IMR-90 (cell line): ENCODE measurements around the gene KCNIP3. TPM values are rescaled to one million over a fixed set of nuclear protein-coding genes. Genes with fewer than 3 reads are reported as not detected.

Experiments used
- ATAC-seq: fragments of 200-7000 bp; cut with Tn5 transposase; 2 replicates; pipeline ENCODE4 v1.9.1; 2020; ENCODE audit warnings: low read depth, mild to moderate bottlenecking, moderate library complexity
- BruUV-seq: library from RNA; stranded (reverse); fragments of 400-500 nt; replicated peaks from 2 replicates; lab custom pipeline; 2021; lab: Mats Ljungman, UMichigan
- CTCF ChIA-PET: fragments of 300-600 bp; formaldehyde crosslinking; extraction: SDS; loops from one replicate; lab custom pipeline; 2021; ENCODE audit warnings: antibody characterized with exemption; lab: Yijun Ruan, JAX
- POLR2A ChIA-PET: fragments of 300-600 bp; sonication (Branson Sonifier 250); formaldehyde crosslinking; loops from one replicate; lab custom pipeline; 2022; ENCODE audit warnings: antibody characterized with exemption; ENCODE audit not compliant: unreplicated experiment; lab: Charles Lee
- DNase-seq: peaks from one replicate; pipeline ENCODE4 v3.0.0; 2013
- H2AFZ ChIP-seq: replicated peaks from 2 replicates; pipeline ENCODE3; 2013; ENCODE audit warnings: low read length, mild to moderate bottlenecking; ENCODE audit not compliant: poor library complexity
- H2AK5ac ChIP-seq: 2 replicates; pipeline ENCODE4 v1.6.1; 2013; ENCODE audit warnings: low read depth, low read length, inconsistent platforms
- H2AK9ac ChIP-seq: replicated peaks from 2 replicates; pipeline ENCODE3; 2013; ENCODE audit warnings: mild to moderate bottlenecking, low read depth, low read length, moderate library complexity; ENCODE audit not compliant: poor library complexity
- H2BK120ac ChIP-seq: 2 replicates; pipeline ENCODE4 v1.6.1; 2013; ENCODE audit warnings: low read depth, low read length, inconsistent platforms
- H2BK15ac ChIP-seq: 3 replicates; pipeline ENCODE4 v1.6.1; 2013; ENCODE audit warnings: low read depth, low read length, inconsistent platforms
- H2BK20ac ChIP-seq: 2 replicates; pipeline ENCODE4 v1.6.1; 2013; ENCODE audit warnings: low read depth, mild to moderate bottlenecking, inconsistent platforms, low read length, moderate library complexity
- H2BK5ac ChIP-seq: 2 replicates; pipeline ENCODE4 v1.6.1; 2013; ENCODE audit warnings: mild to moderate bottlenecking, low read depth, low read length, inconsistent platforms; ENCODE audit not compliant: poor library complexity, severe bottlenecking
- H3K14ac ChIP-seq: replicated peaks from 2 replicates; pipeline ENCODE4 v1.6.1; 2013; ENCODE audit warnings: low read depth, low read length, inconsistent platforms
- H3K18ac ChIP-seq: 2 replicates; pipeline ENCODE4 v1.6.1; 2013; ENCODE audit warnings: low read depth, low read length, control low read depth
- H3K23ac ChIP-seq: 2 replicates; pipeline ENCODE4 v1.6.1; 2013; ENCODE audit warnings: low read depth, low read length, inconsistent platforms
- H3K27ac ChIP-seq: 2 replicates; pipeline ENCODE4 v1.5.1; 2013; ENCODE audit warnings: mild to moderate bottlenecking, control low read depth, low read length; ENCODE audit not compliant: insufficient read depth
- H3K27me3 ChIP-seq: 2 replicates; pipeline ENCODE4 v1.6.1; 2013; ENCODE audit warnings: low read length; ENCODE audit not compliant: control insufficient read depth, insufficient read depth
- H3K36me3 ChIP-seq: 2 replicates; pipeline ENCODE4 v1.6.1; 2013; ENCODE audit warnings: low read length, mixed read lengths; ENCODE audit not compliant: control insufficient read depth, insufficient read depth
- H3K4ac ChIP-seq: 2 replicates; pipeline ENCODE4 v1.6.1; 2013; ENCODE audit warnings: low read depth, low read length, inconsistent platforms
- H3K4me1 ChIP-seq: 2 replicates; pipeline ENCODE4 v1.6.1; 2013; ENCODE audit warnings: low read length, mixed read lengths; ENCODE audit not compliant: control insufficient read depth, insufficient read depth
- H3K4me2 ChIP-seq: 2 replicates; pipeline ENCODE4 v1.6.1; 2013; ENCODE audit warnings: low read depth, mild to moderate bottlenecking, control low read depth, low read length, moderate library complexity
- H3K4me3 ChIP-seq: 2 replicates; pipeline ENCODE4 v1.5.1; 2013; ENCODE audit warnings: low read depth, mild to moderate bottlenecking, control low read depth, low read length, moderate library complexity; ENCODE audit not compliant: insufficient read depth
- H3K56ac ChIP-seq: 2 replicates; pipeline ENCODE4 v1.6.1; 2013; ENCODE audit warnings: low read length, inconsistent platforms; ENCODE audit not compliant: insufficient read depth; ENCODE audit errors: extremely low read depth
- H3K79me1 ChIP-seq, 2 experiments: 2 replicates each; pipeline ENCODE4 v1.6.1; 2013; ENCODE audit warnings: low read length in 2 of 2, inconsistent platforms in 1 of 2, low read depth in 1 of 2
- H3K9ac ChIP-seq: 2 replicates; pipeline ENCODE4 v1.6.1; 2013; ENCODE audit warnings: low read depth, low read length, control low read depth
- H3K9me1 ChIP-seq: 2 replicates; pipeline ENCODE4 v1.6.1; 2013; ENCODE audit warnings: low read length, inconsistent platforms; ENCODE audit not compliant: insufficient read depth
- H3K9me3 ChIP-seq: 2 replicates; pipeline ENCODE4 v1.6.1; 2013; ENCODE audit warnings: low read length; ENCODE audit not compliant: control insufficient read depth, insufficient read depth
- H4K20me1 ChIP-seq: 2 replicates; pipeline ENCODE4 v1.6.1; 2013; ENCODE audit warnings: low read length, inconsistent platforms; ENCODE audit not compliant: insufficient read depth
- H4K5ac ChIP-seq: 2 replicates; pipeline ENCODE4 v1.6.1; 2013; ENCODE audit warnings: mild to moderate bottlenecking, low read depth, low read length, control low read depth
- H4K8ac ChIP-seq, 2 experiments: 2 replicates each; pipeline ENCODE4 v1.6.1; 2013; ENCODE audit warnings: low read depth in 2 of 2, low read length in 2 of 2, control low read depth in 1 of 2, inconsistent platforms in 1 of 2
- H4K91ac ChIP-seq: 2 replicates; pipeline ENCODE4 v1.6.1; 2013; ENCODE audit warnings: low read depth, low read length, inconsistent platforms; ENCODE audit not compliant: insufficient read depth
- FOS ChIP-seq: fragments of 150-350 bp; IDR thresholded peaks from 2 replicates; pipeline ENCODE4 v1.6.1; 2016; ENCODE audit warnings: low read depth, low read length
- NFE2L2 ChIP-seq: fragments of 150-350 bp; IDR thresholded peaks from 2 replicates; pipeline ENCODE4 v1.6.1; 2016; ENCODE audit warnings: low read depth, mild to moderate bottlenecking, low read length
- RAD21 ChIP-seq: IDR thresholded peaks from 2 replicates; pipeline ENCODE4 v1.6.1; 2012; ENCODE audit warnings: low read length, improper control_type of control experiment
- RCOR1 ChIP-seq: IDR thresholded peaks from 2 replicates; pipeline ENCODE4 v1.6.1; 2012; ENCODE audit warnings: mild to moderate bottlenecking, low read length, improper control_type of control experiment; ENCODE audit not compliant: insufficient replicate concordance
- SMC3 ChIP-seq: fragments of 150-350 bp; IDR thresholded peaks from 2 replicates; pipeline ENCODE4 v1.6.1; 2016; ENCODE audit warnings: low read depth, mild to moderate bottlenecking, antibody characterized with exemption, low read length, moderate library complexity
- WGBS, 2 experiments: methylation state at CpG; one replicate each; pipeline versions ENCODE4 v1.1.5 to v1.1.7; 2013; ENCODE audit warnings: missing lambda C conversion rate in 2 of 2; ENCODE audit not compliant: insufficient read length in 1 of 2; ENCODE audit errors: extremely low coverage in 2 of 2; 5-methylcytosine and 5-hydroxymethylcytosine counted together
- dilution Hi-C: fragments of 300-500 bp; cut with HindIII; formaldehyde crosslinking; loops from one replicate; pipeline ENCODE4 v1.14.3; 2018; ENCODE audit warnings: low sequenced_read_pairs; ENCODE audit not compliant: unreplicated experiment
- in situ Hi-C: fragments of 300-500 bp; cut with MboI; formaldehyde crosslinking; loops from 3 replicates; pipeline ENCODE4 v1.14.3; 2019; ENCODE audit warnings: low sequenced_read_pairs, inconsistent platforms, mixed read lengths
- intact Hi-C: fragments of 100-400 bp; cut with micrococcal nuclease; formaldehyde crosslinking; loops from 2 replicates; pipeline ENCODE4 v1.10.0; 2022
- polyA plus RNA-seq, 3 experiments: library from polyadenylated mRNA; depleted of rRNA; stranded (reverse); fragments of >200 nt; gene quantifications; 2 replicates each; pipeline ENCODE4 v1.2.3, GENCODE V29; 2012; ENCODE audit warnings: low replicate concordance in 1 of 3
- total RNA-seq: library from RNA; depleted of rRNA; stranded (reverse); fragments of >200 nt; gene quantifications from 2 replicates; pipeline ENCODE4 v1.2.3, GENCODE V29; 2012

KCNIP3 gene
- total and polyA plus RNA-seq, 2 of the 4 experiments (the other 2 are of a cell fraction), result 0.72 to 1.4 TPM

- no peak overlapping the region for H2AK9ac ChIP-seq
- H3K23ac ChIP-seq, result no peak overlapping the region
- intact Hi-C loops (no loop called here), dilution Hi-C loops (no loop called here), in situ Hi-C loops (no loop called here)
- no peak overlapping the region for H4K8ac ChIP-seq
- DNase-seq (no peak), ATAC-seq (no peak)
- no peak overlapping the region for H3K9ac ChIP-seq
- POLR2A ChIA-PET, result no interaction called here
- H3K56ac ChIP-seq, result no peak overlapping the region
- no peak overlapping the region for H3K4me3 ChIP-seq
- H3K36me3 ChIP-seq, result no peaks in the 10 kb centered on the region; the same call in 1 of the 2 replicates
- no peak overlapping the region for H2BK15ac ChIP-seq
- no peak overlapping the region for H3K27ac ChIP-seq
- no peak overlapping the region for H2AK5ac ChIP-seq
- 93% methylated on average over 5 of the region's 8 CpGs; no CpG with 5 or more reads in 1 of the 2 experiments for whole genome bisulfite sequencing, 2 experiments
- H2BK120ac ChIP-seq, result no peak overlapping the region
- H3K27me3 ChIP-seq, result peaks cover 2% of the 10 kb centered on the region; the same call in 1 of the 2 replicates
- H3K9me3 ChIP-seq, result no peaks in the 10 kb centered on the region
- no peak overlapping the region for H2AFZ ChIP-seq
- no peak for TF ChIP-seq SMC3
- TF ChIP-seq FOS, result no peak
- no peak for TF ChIP-seq RCOR1
- no peak for TF ChIP-seq NFE2L2
- TF ChIP-seq RAD21, result no peak
- no peak overlapping the region for H2BK5ac ChIP-seq
- no peaks in the 10 kb centered on the region for H3K79me1 ChIP-seq
- no peak overlapping the region for H3K4me2 ChIP-seq
- BruUV-seq, result no TSS peak
- H4K5ac ChIP-seq, result no peak overlapping the region
- CTCF ChIA-PET, result no interaction called here
- H2BK20ac ChIP-seq, result no peak overlapping the region
- H3K4ac ChIP-seq, result no peak overlapping the region
- no peaks in the 10 kb centered on the region for H3K4me1 ChIP-seq
- no peaks in the 10 kb centered on the region for H3K9me1 ChIP-seq
- no peaks in the 10 kb centered on the region for H4K20me1 ChIP-seq
- no peak overlapping the region for H3K18ac ChIP-seq
- no peak overlapping the region for H3K14ac ChIP-seq
- no peak overlapping the region for H4K91ac ChIP-seq
Observed at GRCh38 chr2:95372845-95373244, 75.7 kb downstream of the KCNIP3 start.
